Measurements from ENCODE around the gene RRM2.

Gene RRM2

DNA sequence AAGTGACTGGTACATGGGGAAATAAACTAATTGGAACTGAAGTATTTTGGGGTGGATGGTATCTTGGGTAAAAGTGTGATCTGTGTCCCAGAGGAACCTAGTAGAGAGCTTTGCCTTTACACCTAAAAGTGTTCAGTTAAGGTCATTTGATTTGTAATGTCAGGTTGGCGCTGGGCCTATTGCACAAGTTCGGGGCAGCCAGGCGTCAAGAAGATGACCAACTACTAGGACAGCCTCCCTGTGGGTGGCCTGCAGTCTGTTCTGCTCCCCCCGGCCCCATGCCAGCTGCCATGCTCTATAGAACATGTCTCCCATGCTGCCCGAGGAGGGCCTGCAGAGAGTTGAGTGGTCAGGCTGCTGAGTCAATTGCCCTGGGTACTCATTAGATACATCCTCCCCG lies 10.1 kb downstream of the RRM2 start:
- H3K27me3 ChIP-seq (ENCODE audit: insufficient read depth, low read length, poor library complexity, severe bottlenecking) = no peaks in the 10 kb centered on the region
- H2AFZ ChIP-seq (ENCODE audit: low read length) = no peak overlapping the region
- TF ChIP-seq EZH2phosphoT487 (IDR thresholded peaks at IDR 0.05; ENCODE audit: borderline replicate concordance) = no peak
- TF ChIP-seq, protein P1, sequence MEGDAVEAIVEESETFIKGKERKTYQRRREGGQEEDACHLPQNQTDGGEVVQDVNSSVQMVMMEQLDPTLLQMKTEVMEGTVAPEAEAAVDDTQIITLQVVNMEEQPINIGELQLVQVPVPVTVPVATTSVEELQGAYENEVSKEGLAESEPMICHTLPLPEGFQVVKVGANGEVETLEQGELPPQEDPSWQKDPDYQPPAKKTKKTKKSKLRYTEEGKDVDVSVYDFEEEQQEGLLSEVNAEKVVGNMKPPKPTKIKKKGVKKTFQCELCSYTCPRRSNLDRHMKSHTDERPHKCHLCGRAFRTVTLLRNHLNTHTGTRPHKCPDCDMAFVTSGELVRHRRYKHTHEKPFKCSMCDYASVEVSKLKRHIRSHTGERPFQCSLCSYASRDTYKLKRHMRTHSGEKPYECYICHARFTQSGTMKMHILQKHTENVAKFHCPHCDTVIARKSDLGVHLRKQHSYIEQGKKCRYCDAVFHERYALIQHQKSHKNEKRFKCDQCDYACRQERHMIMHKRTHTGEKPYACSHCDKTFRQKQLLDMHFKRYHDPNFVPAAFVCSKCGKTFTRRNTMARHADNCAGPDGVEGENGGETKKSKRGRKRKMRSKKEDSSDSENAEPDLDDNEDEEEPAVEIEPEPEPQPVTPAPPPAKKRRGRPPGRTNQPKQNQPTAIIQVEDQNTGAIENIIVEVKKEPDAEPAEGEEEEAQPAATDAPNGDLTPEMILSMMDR (conservative IDR thresholded peaks at IDR 0.05; ENCODE audit: low read length) = no peak
- peaks cover 35% of the 10 kb centered on the region for H3K4me1 ChIP-seq (ENCODE audit: insufficient read depth, low read length, poor library complexity, severe bottlenecking)
- peaks cover 85% of the 10 kb centered on the region for H3K79me2 ChIP-seq (ENCODE audit: insufficient read depth, low read length)
- H3K36me3 ChIP-seq (ENCODE audit: insufficient read depth, low read length) = peaks cover 53% of the 10 kb centered on the region; the same call in 1 of the 2 replicates
- H4K20me1 ChIP-seq (ENCODE audit: insufficient read depth, low read length, poor library complexity, severe bottlenecking) = peaks cover 40% of the 10 kb centered on the region
- peak overlapping the region; percentile 82 for H3K4me2 ChIP-seq (ENCODE audit: low read depth, low read length, poor library complexity, severe bottlenecking)
- H3F3A ChIP-seq (ENCODE audit: low read depth) = no peaks in the 10 kb centered on the region
- H3K9me2 ChIP-seq (replicated peaks; ENCODE audit: low read depth, low read length) = no peaks in the 10 kb centered on the region
- H3K4me3 ChIP-seq (ENCODE audit: low read length, poor library complexity, severe bottlenecking) = no peak overlapping the region
- H3K9ac ChIP-seq (ENCODE audit: low read depth, low read length, poor library complexity, severe bottlenecking) = no peak overlapping the region
- H3K9me3 ChIP-seq (ENCODE audit: insufficient read depth, low read depth, low read length) = no peaks in the 10 kb centered on the region

DNA sequence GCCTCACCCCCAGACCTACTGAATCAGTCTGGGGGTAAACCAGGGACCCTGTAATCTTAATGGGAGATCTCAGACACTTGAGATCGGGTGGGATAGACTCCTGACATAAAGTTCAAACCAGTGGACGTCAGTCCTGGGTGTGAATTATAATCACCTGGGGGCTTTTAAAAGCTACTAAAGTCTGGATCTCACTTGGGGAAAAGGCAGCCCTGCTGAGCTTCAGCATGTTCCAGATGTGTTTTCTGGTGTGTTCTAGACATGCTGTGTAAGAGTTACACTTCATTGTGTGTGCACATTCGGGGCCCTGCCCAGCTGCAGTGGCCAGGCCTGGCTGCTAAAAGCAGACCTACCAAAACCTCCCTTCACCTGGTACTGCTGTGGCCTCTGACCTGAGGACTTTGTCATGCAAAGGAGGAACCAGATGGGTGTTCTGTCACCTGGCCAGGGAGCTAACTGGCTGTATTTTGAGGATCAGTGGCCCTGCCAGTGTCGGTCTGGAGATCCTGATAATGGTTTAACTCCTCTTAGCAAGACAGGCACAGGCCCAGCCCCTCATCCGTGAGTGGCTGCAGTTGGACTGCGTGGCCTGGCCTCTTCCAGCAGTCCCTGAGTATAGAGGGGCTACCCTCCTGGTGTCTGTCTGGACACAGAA lies 10.6 kb downstream of the RRM2 start:
- TF ChIP-seq EZH2phosphoT487 (IDR thresholded peaks at IDR 0.05; ENCODE audit: borderline replicate concordance) = no peak
- TF ChIP-seq, protein P1 (conservative IDR thresholded peaks at IDR 0.05; ENCODE audit: low read length) = no peak
- Histone ChIP-seq H3K4me2 (ENCODE audit: low read depth, low read length, poor library complexity, severe bottlenecking) (no peak overlapping the region), H3K79me2 (ENCODE audit: insufficient read depth, low read length) (peaks cover 85% of the 10 kb centered on the region), H3K4me3 (ENCODE audit: low read length, poor library complexity, severe bottlenecking) (no peak overlapping the region), H2AFZ (ENCODE audit: low read length) (no peak overlapping the region), H3K9me2 (replicated peaks; ENCODE audit: low read depth, low read length) (no peaks in the 10 kb centered on the region), H3K36me3 (ENCODE audit: insufficient read depth, low read length) (peaks cover 47% of the 10 kb centered on the region; the same call in 1 of the 2 replicates), H3K27me3 (ENCODE audit: insufficient read depth, low read length, poor library complexity, severe bottlenecking) (no peaks in the 10 kb centered on the region), H3K9me3 (ENCODE audit: insufficient read depth, low read depth, low read length) (no peaks in the 10 kb centered on the region), H4K20me1 (ENCODE audit: insufficient read depth, low read length, poor library complexity, severe bottlenecking) (peaks cover 36% of the 10 kb centered on the region), H3F3A (ENCODE audit: low read depth) (no peaks in the 10 kb centered on the region), H3K4me1 (ENCODE audit: insufficient read depth, low read length, poor library complexity, severe bottlenecking) (peaks cover 30% of the 10 kb centered on the region), H3K9ac (ENCODE audit: low read depth, low read length, poor library complexity, severe bottlenecking) (no peak overlapping the region)

DNA sequence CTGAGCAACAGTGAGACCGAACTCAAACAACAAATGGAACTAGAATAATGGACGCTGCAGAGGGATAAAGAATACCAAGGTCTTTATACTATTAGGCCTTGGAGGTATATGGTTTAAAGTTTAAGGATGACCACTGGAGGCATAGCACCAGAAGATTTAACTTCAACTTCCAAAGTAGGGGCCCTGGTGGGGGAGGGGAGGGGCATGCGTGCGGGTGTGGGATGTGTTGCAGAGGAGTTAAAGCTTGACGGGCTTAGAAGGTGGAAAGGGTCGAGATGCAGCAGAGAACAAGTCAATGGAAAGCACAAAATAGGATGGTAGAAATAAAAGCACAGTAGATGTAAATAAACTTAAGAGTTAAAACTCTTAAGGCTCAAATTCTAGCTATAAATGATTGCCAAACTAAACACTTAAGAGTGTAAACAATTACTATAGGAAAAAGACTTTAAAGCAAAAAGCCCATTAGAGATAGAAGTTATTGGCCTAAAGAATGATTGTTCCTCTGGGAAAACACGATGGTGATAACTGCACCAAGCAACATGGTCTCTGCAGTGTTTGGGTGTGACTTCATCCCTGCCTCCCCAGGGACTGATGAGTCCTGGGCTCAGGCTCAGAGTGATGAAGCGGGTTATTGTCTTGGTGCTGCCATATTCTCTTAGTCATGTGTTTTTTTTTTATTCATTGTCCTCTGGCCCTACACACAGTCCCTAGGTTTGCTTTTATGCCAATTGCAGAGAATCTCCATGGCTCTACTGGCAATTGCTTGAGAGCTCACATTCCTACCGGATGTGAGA lies 13.0 kb downstream of the RRM2 start:
- Histone ChIP-seq H3K4me2 (ENCODE audit: low read depth, low read length, poor library complexity, severe bottlenecking) (no peak overlapping the region), H3F3A (ENCODE audit: low read depth) (no peaks in the 10 kb centered on the region), H3K4me1 (ENCODE audit: insufficient read depth, low read length, poor library complexity, severe bottlenecking) (peaks cover 11% of the 10 kb centered on the region), H4K20me1 (ENCODE audit: insufficient read depth, low read length, poor library complexity, severe bottlenecking) (peaks cover 23% of the 10 kb centered on the region), H3K4me3 (ENCODE audit: low read length, poor library complexity, severe bottlenecking) (no peak overlapping the region), H3K79me2 (ENCODE audit: insufficient read depth, low read length) (peaks cover 82% of the 10 kb centered on the region), H2AFZ (ENCODE audit: low read length) (no peak overlapping the region), H3K36me3 (ENCODE audit: insufficient read depth, low read length) (peaks cover 32% of the 10 kb centered on the region; the same call in 1 of the 2 replicates), H3K9ac (ENCODE audit: low read depth, low read length, poor library complexity, severe bottlenecking) (no peak overlapping the region), H3K27me3 (ENCODE audit: insufficient read depth, low read length, poor library complexity, severe bottlenecking) (no peaks in the 10 kb centered on the region), H3K9me2 (replicated peaks; ENCODE audit: low read depth, low read length) (no peaks in the 10 kb centered on the region), H3K9me3 (ENCODE audit: insufficient read depth, low read depth, low read length) (no peaks in the 10 kb centered on the region)
- TF ChIP-seq, protein P1 (conservative IDR thresholded peaks at IDR 0.05; ENCODE audit: low read length) = no peak
- TF ChIP-seq EZH2phosphoT487 (IDR thresholded peaks at IDR 0.05; ENCODE audit: borderline replicate concordance) = no peak

Data from Loucy (cell line).